Esophagus muscularis mucosa (tissue), 4 donors: Measurements from ENCODE around the gene ZDHHC15.

Experiments
- EP300 ChIP-seq: sonication (generic); formaldehyde crosslinking; IDR thresholded peaks from one replicate; pipeline ENCODE4 v1.6.1; 2017; ENCODE audit warnings: antibody characterized with exemption
- POLR2A ChIP-seq: fragments of 450-650 bp; IDR thresholded peaks from one replicate; pipeline ENCODE4 v1.6.1; 2017; ENCODE audit warnings: antibody characterized with exemption, moderate library complexity, mild to moderate bottlenecking, low read depth
- POLR2AphosphoS5 ChIP-seq, 2 donors: sonication (generic); formaldehyde crosslinking; IDR thresholded peaks; one replicate each; pipeline ENCODE4 v1.6.1; 2017; ENCODE audit warnings: antibody characterized with exemption in 2 of 2
- TF ChIP-seq, protein P1 (sequence below), 3 experiments: fragments of 200-600 bp in 2 of 3; fragments of 450-650 bp in 1 of 3; sonication (generic) in 2 of 3; IDR thresholded peaks; one replicate each; pipeline ENCODE4 v1.5.1; 2017 to 2019; ENCODE audit warnings: antibody characterized with exemption in 3 of 3, mild to moderate bottlenecking in 2 of 3, moderate library complexity in 1 of 3

DNA sequence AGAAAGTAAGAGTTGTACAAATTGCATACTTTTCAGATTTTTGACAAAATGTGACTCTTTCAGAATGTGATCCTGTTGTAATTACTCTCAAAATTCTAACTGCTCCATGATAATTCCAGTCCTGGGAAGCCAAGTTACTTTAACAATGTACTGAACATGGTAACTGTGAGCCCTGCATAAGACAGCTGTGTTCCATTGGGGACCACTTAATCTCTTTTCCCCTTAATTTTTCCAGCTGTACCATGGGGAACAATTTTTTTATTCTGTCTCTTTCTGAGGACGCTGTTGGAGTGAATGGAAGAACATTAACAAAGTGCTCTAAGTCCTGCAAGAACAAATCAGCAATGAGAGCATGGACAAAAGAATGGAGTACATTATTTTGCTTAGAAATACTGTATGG, 153.1 kb downstream of the ZDHHC15 start:
- TF ChIP-seq, protein P1, sequence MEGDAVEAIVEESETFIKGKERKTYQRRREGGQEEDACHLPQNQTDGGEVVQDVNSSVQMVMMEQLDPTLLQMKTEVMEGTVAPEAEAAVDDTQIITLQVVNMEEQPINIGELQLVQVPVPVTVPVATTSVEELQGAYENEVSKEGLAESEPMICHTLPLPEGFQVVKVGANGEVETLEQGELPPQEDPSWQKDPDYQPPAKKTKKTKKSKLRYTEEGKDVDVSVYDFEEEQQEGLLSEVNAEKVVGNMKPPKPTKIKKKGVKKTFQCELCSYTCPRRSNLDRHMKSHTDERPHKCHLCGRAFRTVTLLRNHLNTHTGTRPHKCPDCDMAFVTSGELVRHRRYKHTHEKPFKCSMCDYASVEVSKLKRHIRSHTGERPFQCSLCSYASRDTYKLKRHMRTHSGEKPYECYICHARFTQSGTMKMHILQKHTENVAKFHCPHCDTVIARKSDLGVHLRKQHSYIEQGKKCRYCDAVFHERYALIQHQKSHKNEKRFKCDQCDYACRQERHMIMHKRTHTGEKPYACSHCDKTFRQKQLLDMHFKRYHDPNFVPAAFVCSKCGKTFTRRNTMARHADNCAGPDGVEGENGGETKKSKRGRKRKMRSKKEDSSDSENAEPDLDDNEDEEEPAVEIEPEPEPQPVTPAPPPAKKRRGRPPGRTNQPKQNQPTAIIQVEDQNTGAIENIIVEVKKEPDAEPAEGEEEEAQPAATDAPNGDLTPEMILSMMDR (IDR thresholded peaks at IDR 0.05): no peak
- TF ChIP-seq POLR2A (no peak), POLR2AphosphoS5 (IDR thresholded peaks at IDR 0.05) (no peak), EP300 (no peak)
